GM12878 (cell line): ENCODE data around the gene GPR34. TPM values are rescaled to one million over a fixed set of nuclear protein-coding genes. Genes with fewer than 3 reads are reported as not detected.

Experiments used
- ATAC-seq: fragments of 200-7000 bp; cut with Tn5 transposase; 3 replicates; pipeline ENCODE4 v1.9.1; 2020; ENCODE audit warnings: mild to moderate bottlenecking, moderate library complexity
- BruUV-seq: library from RNA; stranded (reverse); fragments of 400-500 nt; replicated peaks from 2 replicates; lab custom pipeline; 2021; lab: Mats Ljungman, UMichigan
- CTCF ChIA-PET: fragments of 300-600 bp; sonication (Branson Sonifier 250); formaldehyde crosslinking; extraction: SDS; loops from one replicate; lab custom pipeline; 2021; ENCODE audit warnings: inconsistent platforms; lab: Yijun Ruan, JAX
- POLR2A ChIA-PET: fragments of 350-600 bp; formaldehyde crosslinking; extraction: SDS; loops from one replicate; lab custom pipeline; 2021; ENCODE audit warnings: inconsistent platforms; lab: Charles Lee
- RAD21 ChIA-PET: fragments of 300-600 bp; sonication (Branson Sonifier 250); formaldehyde crosslinking; loops from one replicate; lab custom pipeline; 2023; ENCODE audit warnings: antibody characterized with exemption; ENCODE audit not compliant: unreplicated experiment; lab: Charles Lee
- SMC1A ChIA-PET: fragments of 300-600 bp; sonication (Branson Sonifier 250); formaldehyde crosslinking; loops from one replicate; lab custom pipeline; 2023; ENCODE audit not compliant: unreplicated experiment, uncharacterized antibody; lab: Charles Lee
- DNase-seq: peaks from one replicate; pipeline ENCODE4 v3.0.0-alpha.2; 2011; ENCODE audit warnings: low read depth, low spot score
- FAIRE-seq: peaks from 3 replicates; lab custom pipeline; 2011; peaks lifted over from hg19 to GRCh38; lab: Jason Lieb, UNC
- H2AFZ ChIP-seq: 2 replicates; pipeline ENCODE4 v1.6.0; 2011; ENCODE audit warnings: low read depth, low read length, control low read depth; ENCODE audit not compliant: control insufficient read depth
- H3K27ac ChIP-seq: 2 replicates; pipeline ENCODE4 v1.5.1; 2011; ENCODE audit warnings: control low read depth; ENCODE audit not compliant: control insufficient read depth, insufficient read depth
- H3K27me3 ChIP-seq, 2 experiments: replicated peaks in 1 of 2; 2 replicates each; pipeline versions ENCODE4 v1.6.0 to v1.6.1; 2011; ENCODE audit warnings: low read length in 1 of 2; ENCODE audit not compliant: control insufficient read depth in 2 of 2, insufficient read depth in 2 of 2
- H3K36me3 ChIP-seq, 2 experiments: 2 replicates each; pipeline ENCODE4 v1.5.1; 2011; ENCODE audit warnings: low read length in 1 of 2; ENCODE audit not compliant: control insufficient read depth in 2 of 2, insufficient read depth in 2 of 2
- H3K4me1 ChIP-seq: 2 replicates; pipeline ENCODE4 v1.6.1; 2011; ENCODE audit warnings: mild to moderate bottlenecking, low read length, moderate library complexity, mixed read lengths; ENCODE audit not compliant: control insufficient read depth, insufficient read depth
- H3K4me2 ChIP-seq: 2 replicates; pipeline ENCODE4 v1.6.0; 2011; ENCODE audit warnings: control low read depth; ENCODE audit not compliant: control insufficient read depth, insufficient read depth
- H3K4me3 ChIP-seq: fragments of 200-600 bp; sonication (generic); 2 replicates; pipeline ENCODE4 v1.5.1; 2016
- H3K79me2 ChIP-seq: 2 replicates; pipeline ENCODE4 v1.6.0; 2011; ENCODE audit warnings: low read length; ENCODE audit not compliant: control insufficient read depth, insufficient read depth
- H3K9ac ChIP-seq: 2 replicates; pipeline ENCODE4 v1.8.0; 2011; ENCODE audit warnings: low read length, control low read depth, mixed read lengths; ENCODE audit not compliant: control insufficient read depth, insufficient read depth
- H3K9me3 ChIP-seq: replicated peaks from 3 replicates; pipeline ENCODE4 v1.5.1; 2011; ENCODE audit warnings: mild to moderate bottlenecking, low read length; ENCODE audit not compliant: control insufficient read depth, insufficient read depth
- H4K20me1 ChIP-seq: 2 replicates; pipeline ENCODE4 v1.6.0; 2011; ENCODE audit not compliant: control insufficient read depth, insufficient read depth
- CEBPB ChIP-seq, 2 experiments: fragments of 150-350 bp in 1 of 2; IDR thresholded peaks; 2 replicates each; pipeline ENCODE4 v1.6.1; 2012 to 2014; ENCODE audit warnings: low read depth in 2 of 2, low read length in 2 of 2, borderline replicate concordance in 1 of 2, inconsistent platforms in 1 of 2
- DPF2 ChIP-seq: fragments of 450-650 bp; IDR thresholded peaks from 2 replicates; pipeline ENCODE4 v1.6.1; 2017; ENCODE audit warnings: mild to moderate bottlenecking
- GATAD2B ChIP-seq: fragments of 450-650 bp; conservative IDR thresholded peaks from 2 replicates; pipeline ENCODE4 v1.6.1; 2017; ENCODE audit warnings: low read depth, mild to moderate bottlenecking, moderate library complexity
- IKZF2 ChIP-seq, 2 experiments: fragments of 450-650 bp; IDR thresholded peaks; 2 replicates each; pipeline ENCODE4 v1.6.1; 2017; ENCODE audit warnings: mild to moderate bottlenecking in 2 of 2, moderate library complexity in 2 of 2
- JUNB ChIP-seq: IDR thresholded peaks from 2 replicates; pipeline ENCODE4 v1.6.1; 2016; ENCODE audit warnings: antibody characterized with exemption, mild to moderate bottlenecking
- NBN ChIP-seq: fragments of 450-650 bp; IDR thresholded peaks from 2 replicates; pipeline ENCODE4 v1.6.1; 2016
- NRF1 ChIP-seq: conservative IDR thresholded peaks from 2 replicates; pipeline ENCODE4 v1.6.1; 2011; ENCODE audit warnings: mild to moderate bottlenecking, low read depth, low read length, improper control_type of control experiment
- PAX5 ChIP-seq: IDR thresholded peaks from 2 replicates; pipeline ENCODE4 v1.6.1; 2011; ENCODE audit warnings: low read depth, low read length, borderline replicate concordance
- ZNF217 ChIP-seq: fragments of 450-650 bp; IDR thresholded peaks from 2 replicates; pipeline ENCODE4 v1.6.1; 2017; ENCODE audit warnings: antibody characterized with exemption, mild to moderate bottlenecking
- ZNF687 ChIP-seq: fragments of 450-650 bp; IDR thresholded peaks from 2 replicates; pipeline ENCODE4 v1.6.1; 2017; ENCODE audit warnings: mild to moderate bottlenecking, moderate library complexity
- ZSCAN29 ChIP-seq: fragments of 450-650 bp; IDR thresholded peaks from 2 replicates; pipeline ENCODE4 v1.6.1; 2017; ENCODE audit warnings: mild to moderate bottlenecking, moderate library complexity
- WGBS: methylation state at CpG from one replicate; pipeline ENCODE4 v1.1.6; 2016; ENCODE audit warnings: low lambda C conversion rate; ENCODE audit not compliant: insufficient replicate concordance, insufficient coverage; ENCODE audit errors: missing lambda C conversion rate; 5-methylcytosine and 5-hydroxymethylcytosine counted together
- in situ Hi-C: fragments of 300-500 bp; cut with MboI; formaldehyde crosslinking; loops from 9 replicates; pipeline ENCODE4 v1.14.3; 2018; ENCODE audit warnings: mixed read lengths
- intact Hi-C: fragments of 100-400 bp; cut with micrococcal nuclease; formaldehyde crosslinking; loops from one replicate; pipeline ENCODE4 v1.14.2; 2022; ENCODE audit not compliant: unreplicated experiment
- polyA plus RNA-seq, 11 experiments: library from polyadenylated mRNA; depleted of rRNA in 4 of 11; unstranded in 6 of 11; stranded (reverse) in 5 of 11; fragments of >200 nt; fragmentation: Nextera tagmentation in 4 of 11; fragmentation: Illumina TruSeq in 1 of 11; extraction: Ambion mirVana in 4 of 11; extraction: Trizol in 1 of 11; gene quantifications; 1 replicate in 1 of 11; 2 replicates in 10 of 11; pipeline versions ENCODE4 v1.2.1 to v1.2.3, GENCODE V29; 2011 to 2016; ENCODE audit warnings: inconsistent platforms in 2 of 11, missing spikeins in 2 of 11, low read depth in 1 of 11
- total RNA-seq, 4 experiments: library from RNA; depleted of rRNA in 3 of 4; stranded (reverse); fragments of >200 nt in 3 of 4; fragmentation: Illumina TruSeq in 1 of 4; extraction: Trizol in 1 of 4; gene quantifications; 2 replicates each; pipeline versions ENCODE4 v1.2.1 to v1.2.3, GENCODE V29; 2013 to 2021

Gene GPR34
- total and polyA plus RNA-seq, 10 of the 15 experiments (the other 5 are each of a cell fraction or from before 2014, with no cell fraction given), result 0.12 to 0.84 (median 0.28) TPM; not detected in 1

- Histone ChIP-seq H3K36me3 (no peaks in the 10 kb centered on the region), H3K9me3 (peaks cover 8% of the 10 kb centered on the region; the same call in 2 of the 3 replicates), H4K20me1 (no peaks in the 10 kb centered on the region), H3K4me1 (peaks cover 17% of the 10 kb centered on the region; the same call in 1 of the 2 replicates), H2AFZ (no peak overlapping the region), H3K79me2 (no peaks in the 10 kb centered on the region), H3K27ac (no peak overlapping the region), H3K9ac (no peak overlapping the region), H3K27me3 (no peaks in the 10 kb centered on the region), H3K4me3 (no peak overlapping the region), H3K4me2 (no peak overlapping the region)
- no peak for TF ChIP-seq NRF1
- no peak for TF ChIP-seq GATAD2B
- TF ChIP-seq IKZF2 (IDR thresholded peaks at IDR 0.05), result no peak
- in situ Hi-C loops, result no loop called here
- ChIA-PET SMC1A (interaction anchor here (1.8 kb wide), 2 partner anchors 10 to 12 kb away, joined by 5 to 8 read pairs; no protein-coding TSS in a partner anchor), CTCF (interaction anchor here (1.2 kb wide), 1 partner anchor 11 kb away, joined by 5 read pairs; no protein-coding TSS in a partner anchor), POLR2A (no interaction called here), RAD21 (no interaction called here)
- ATAC-seq (no peak), FAIRE-seq (no peak), DNase-seq (no peak)
- BruUV-seq, result no TSS peak
- 58% methylated on average over 12 of the region's 12 CpGs for WGBS
- intact Hi-C loops, result no loop called here
Observed at GRCh38 chrX:41716767-41717473, 28.1 kb downstream of the GPR34 start.

- ChIA-PET RAD21 (interaction anchor here (1.1 kb wide), 1 partner anchor 14 kb away, joined by 3 read pairs; no protein-coding TSS in a partner anchor), POLR2A (no interaction called here)
- no peak for TF ChIP-seq JUNB
- TF ChIP-seq PAX5, result no peak
- TF ChIP-seq ZNF687, result no peak
- no peak for TF ChIP-seq CEBPB (IDR thresholded peaks at IDR 0.05; ENCODE audit: borderline replicate concordance in 1 of 2, low read depth in 2 of 2, low read length in 2 of 2)
- TF ChIP-seq ZNF217, result no peak
- TF ChIP-seq NBN, result no peak
- TF ChIP-seq ZSCAN29, result no peak
- TF ChIP-seq DPF2, result no peak
Observed at GRCh38 chrX:41718481-41719235, 29.9 kb downstream of the GPR34 start.

More at GRCh38 chrX:41718481-41719235, 29.9 kb downstream of the GPR34 start:
- FAIRE-seq (no peak), DNase-seq (no peak), ATAC-seq (no peak)
- Histone ChIP-seq H3K36me3 (no peaks in the 10 kb centered on the region), H3K9me3 (peaks cover 8% of the 10 kb centered on the region; the same call in 2 of the 3 replicates), H4K20me1 (no peaks in the 10 kb centered on the region), H2AFZ (no peak overlapping the region), H3K4me1 (peaks cover 26% of the 10 kb centered on the region), H3K27ac (no peak overlapping the region), H3K27me3 (no peaks in the 10 kb centered on the region), H3K79me2 (no peaks in the 10 kb centered on the region), H3K4me3 (no peak overlapping the region), H3K4me2 (no peak overlapping the region), H3K9ac (no peak overlapping the region)
- intact Hi-C loops, result no loop called here
- in situ Hi-C loops, result no loop called here
- ChIA-PET SMC1A (interaction anchor here (0.8 to 2.0 kb wide), 4 partner anchors 13 to 53 kb away, joined by 3 to 8 read pairs (median 4); no protein-coding TSS in a partner anchor), CTCF (interaction anchor here (1.2 kb wide), 1 partner anchor 13 kb away, joined by 5 read pairs; no protein-coding TSS in a partner anchor)
- 79% methylated on average over 4 of the region's 4 CpGs for WGBS
- BruUV-seq, result no TSS peak
